Loucy (cell line): ENCODE results near the gene GAS2L1.

ENCODE experiments used
- H2AFZ ChIP-seq: fragments of 200-600 bp; sonication (generic); 2 replicates; pipeline ENCODE4 v1.6.0; 2016; ENCODE audit warnings: antibody characterized with exemption, mild to moderate bottlenecking, low read length, moderate library complexity
- H3F3A ChIP-seq: fragments of 200-600 bp; 2 replicates; pipeline ENCODE4 v1.6.0; 2016; ENCODE audit warnings: antibody characterized with exemption, low read depth, mild to moderate bottlenecking
- H3K27me3 ChIP-seq: fragments of 200-600 bp; sonication (generic); 2 replicates; pipeline ENCODE4 v1.6.1; 2014; ENCODE audit warnings: low read length, mild to moderate bottlenecking; ENCODE audit not compliant: insufficient read depth, poor library complexity, severe bottlenecking
- H3K36me3 ChIP-seq: fragments of 200-600 bp; sonication (generic); 2 replicates; pipeline ENCODE4 v1.6.1; 2016; ENCODE audit warnings: low read length; ENCODE audit not compliant: insufficient read depth
- H3K4me1 ChIP-seq: fragments of 200-600 bp; sonication (generic); 2 replicates; pipeline ENCODE4 v1.5.1; 2014; ENCODE audit warnings: low read length, mild to moderate bottlenecking; ENCODE audit not compliant: insufficient read depth, poor library complexity, severe bottlenecking
- H3K4me2 ChIP-seq: fragments of 200-600 bp; sonication (generic); 2 replicates; pipeline ENCODE4 v1.6.0; 2014; ENCODE audit warnings: antibody characterized with exemption, low read length, low read depth, mild to moderate bottlenecking; ENCODE audit not compliant: poor library complexity, severe bottlenecking
- H3K4me3 ChIP-seq: fragments of 200-600 bp; sonication (generic); 2 replicates; pipeline ENCODE4 v1.5.1; 2014; ENCODE audit warnings: low read length, mild to moderate bottlenecking, mixed read lengths; ENCODE audit not compliant: poor library complexity, severe bottlenecking
- H3K79me2 ChIP-seq: fragments of 200-600 bp; sonication (generic); 2 replicates; pipeline ENCODE4 v1.6.1; 2014; ENCODE audit warnings: low read length; ENCODE audit not compliant: insufficient read depth
- H3K9ac ChIP-seq: fragments of 200-600 bp; sonication (generic); 2 replicates; pipeline ENCODE4 v1.6.0; 2014; ENCODE audit warnings: mild to moderate bottlenecking, low read depth, low read length, moderate library complexity; ENCODE audit not compliant: poor library complexity, severe bottlenecking
- H3K9me2 ChIP-seq: fragments of 200-600 bp; sonication (generic); replicated peaks from 2 replicates; pipeline ENCODE4 v1.6.1; 2016; ENCODE audit warnings: low read depth, low read length, mixed read lengths
- H3K9me3 ChIP-seq: fragments of 200-600 bp; sonication (generic); 2 replicates; pipeline ENCODE4 v1.6.1; 2014; ENCODE audit warnings: mild to moderate bottlenecking, antibody characterized with exemption, low read length, low read depth; ENCODE audit not compliant: insufficient read depth
- H4K20me1 ChIP-seq: fragments of 200-600 bp; sonication (generic); 2 replicates; pipeline ENCODE4 v1.6.0; 2014; ENCODE audit warnings: antibody characterized with exemption, low read length, mild to moderate bottlenecking; ENCODE audit not compliant: insufficient read depth, poor library complexity, severe bottlenecking
- EZH2phosphoT487 ChIP-seq: fragments of 200-600 bp; IDR thresholded peaks from 2 replicates; pipeline ENCODE4 v1.6.1; 2018; ENCODE audit warnings: antibody characterized with exemption, mild to moderate bottlenecking, moderate library complexity, borderline replicate concordance
- TF ChIP-seq, protein P1 (sequence below): fragments of 200-600 bp; sonication (generic); conservative IDR thresholded peaks from 2 replicates; pipeline ENCODE4 v1.5.1; 2014; ENCODE audit warnings: mild to moderate bottlenecking, antibody characterized with exemption, low read length

GAS2L1 gene

DNA sequence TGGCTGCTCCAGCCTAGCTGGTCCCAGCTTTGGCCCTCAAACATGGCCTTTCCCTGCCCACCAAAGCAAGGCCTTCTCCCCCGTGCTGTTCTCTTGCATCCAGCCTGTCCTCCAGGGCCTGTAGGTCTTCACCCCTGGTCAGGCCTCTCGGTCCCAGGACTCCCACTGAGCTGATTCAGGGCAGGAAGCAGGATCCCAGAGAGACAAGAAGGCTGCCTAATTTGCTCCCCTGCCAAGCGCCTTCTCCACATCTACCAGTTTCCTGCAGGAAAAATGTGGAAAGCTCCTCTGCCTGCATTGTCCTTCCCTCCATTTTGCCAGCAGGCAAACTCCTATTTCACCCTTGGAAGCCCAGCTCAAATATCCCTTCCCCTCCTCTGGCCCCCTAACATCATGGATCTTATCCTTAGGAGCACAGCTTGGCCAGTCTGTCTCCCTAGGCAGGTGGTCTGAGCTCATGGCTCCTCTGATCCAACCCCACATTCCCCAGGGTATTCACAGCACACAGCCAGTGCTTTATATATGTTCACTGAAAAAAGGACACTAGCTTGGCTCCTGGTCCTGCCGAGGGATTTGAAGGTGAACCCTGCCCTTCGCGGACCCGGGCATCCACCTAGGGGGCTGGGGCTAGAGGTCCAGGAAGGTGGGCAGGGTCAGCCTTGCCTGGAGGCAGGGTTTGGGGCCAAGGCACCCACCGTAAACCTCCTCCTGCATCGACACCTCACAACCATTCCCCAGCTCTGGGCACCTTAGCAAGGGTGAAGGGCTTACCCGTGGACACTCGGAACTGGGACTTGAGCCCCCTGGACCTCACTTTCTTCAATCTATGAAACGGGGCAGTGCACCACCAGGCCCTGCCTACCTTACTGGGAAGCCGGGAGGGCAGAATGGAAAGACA lies 39.6 kb upstream of the GAS2L1 start:
- Histone ChIP-seq H3K36me3 (peaks cover 9% of the 10 kb centered on the region), H3F3A (0 out of 2 replicates have a peak, but pooled peaks cover 3% of the 10 kb centered on the region), H4K20me1 (peaks cover 40% of the 10 kb centered on the region), H3K4me1 (peaks cover 39% of the 10 kb centered on the region), H2AFZ (peak overlapping the region; percentile 94), H3K4me2 (peak overlapping the region; percentile 100), H3K9me3 (no peaks in the 10 kb centered on the region), H3K79me2 (peaks cover 67% of the 10 kb centered on the region), H3K27me3 (peaks cover 6% of the 10 kb centered on the region), H3K9ac (peak overlapping the region; percentile 99), H3K9me2 (no peaks in the 10 kb centered on the region), H3K4me3 (peak overlapping the region; percentile 94)
- TF ChIP-seq EZH2phosphoT487, result no peak
- TF ChIP-seq, protein P1, sequence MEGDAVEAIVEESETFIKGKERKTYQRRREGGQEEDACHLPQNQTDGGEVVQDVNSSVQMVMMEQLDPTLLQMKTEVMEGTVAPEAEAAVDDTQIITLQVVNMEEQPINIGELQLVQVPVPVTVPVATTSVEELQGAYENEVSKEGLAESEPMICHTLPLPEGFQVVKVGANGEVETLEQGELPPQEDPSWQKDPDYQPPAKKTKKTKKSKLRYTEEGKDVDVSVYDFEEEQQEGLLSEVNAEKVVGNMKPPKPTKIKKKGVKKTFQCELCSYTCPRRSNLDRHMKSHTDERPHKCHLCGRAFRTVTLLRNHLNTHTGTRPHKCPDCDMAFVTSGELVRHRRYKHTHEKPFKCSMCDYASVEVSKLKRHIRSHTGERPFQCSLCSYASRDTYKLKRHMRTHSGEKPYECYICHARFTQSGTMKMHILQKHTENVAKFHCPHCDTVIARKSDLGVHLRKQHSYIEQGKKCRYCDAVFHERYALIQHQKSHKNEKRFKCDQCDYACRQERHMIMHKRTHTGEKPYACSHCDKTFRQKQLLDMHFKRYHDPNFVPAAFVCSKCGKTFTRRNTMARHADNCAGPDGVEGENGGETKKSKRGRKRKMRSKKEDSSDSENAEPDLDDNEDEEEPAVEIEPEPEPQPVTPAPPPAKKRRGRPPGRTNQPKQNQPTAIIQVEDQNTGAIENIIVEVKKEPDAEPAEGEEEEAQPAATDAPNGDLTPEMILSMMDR, result no peak

DNA sequence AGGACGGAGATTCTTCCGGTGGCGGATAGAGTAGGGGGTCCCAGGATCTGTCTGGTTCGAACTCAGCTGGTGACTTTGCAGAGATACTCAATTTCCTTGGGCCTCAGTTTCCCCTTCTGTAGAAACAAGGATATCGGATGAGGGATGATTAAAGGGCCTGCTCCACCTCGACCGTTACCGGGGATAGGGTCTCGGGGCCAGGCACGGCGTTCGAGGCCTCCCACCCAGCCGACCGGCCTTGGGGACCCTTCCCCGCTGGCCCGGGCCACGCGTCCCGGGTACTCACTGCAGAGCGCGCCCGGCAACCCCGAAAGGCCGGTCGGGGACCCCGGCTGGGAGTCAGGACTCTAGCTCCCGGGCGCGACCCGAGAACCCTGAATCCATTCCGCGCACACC lies 39.0 kb upstream of the GAS2L1 start:
- Histone ChIP-seq H3K27me3 (peaks cover 6% of the 10 kb centered on the region), H3K36me3 (peaks cover 15% of the 10 kb centered on the region), H3K9me2 (no peaks in the 10 kb centered on the region), H4K20me1 (peaks cover 46% of the 10 kb centered on the region), H3K4me3 (peak overlapping the region; percentile 94), H3K79me2 (peaks cover 73% of the 10 kb centered on the region), H3F3A (0 out of 2 replicates have a peak, but pooled peaks cover under 1% of the 10 kb centered on the region), H3K9ac (peak overlapping the region; percentile 99), H3K4me1 (peaks cover 46% of the 10 kb centered on the region), H3K9me3 (no peaks in the 10 kb centered on the region), H3K4me2 (peak overlapping the region; percentile 100), H2AFZ (peak overlapping the region; percentile 94)
- TF ChIP-seq, protein P1, result no peak
- TF ChIP-seq EZH2phosphoT487, result no peak

DNA sequence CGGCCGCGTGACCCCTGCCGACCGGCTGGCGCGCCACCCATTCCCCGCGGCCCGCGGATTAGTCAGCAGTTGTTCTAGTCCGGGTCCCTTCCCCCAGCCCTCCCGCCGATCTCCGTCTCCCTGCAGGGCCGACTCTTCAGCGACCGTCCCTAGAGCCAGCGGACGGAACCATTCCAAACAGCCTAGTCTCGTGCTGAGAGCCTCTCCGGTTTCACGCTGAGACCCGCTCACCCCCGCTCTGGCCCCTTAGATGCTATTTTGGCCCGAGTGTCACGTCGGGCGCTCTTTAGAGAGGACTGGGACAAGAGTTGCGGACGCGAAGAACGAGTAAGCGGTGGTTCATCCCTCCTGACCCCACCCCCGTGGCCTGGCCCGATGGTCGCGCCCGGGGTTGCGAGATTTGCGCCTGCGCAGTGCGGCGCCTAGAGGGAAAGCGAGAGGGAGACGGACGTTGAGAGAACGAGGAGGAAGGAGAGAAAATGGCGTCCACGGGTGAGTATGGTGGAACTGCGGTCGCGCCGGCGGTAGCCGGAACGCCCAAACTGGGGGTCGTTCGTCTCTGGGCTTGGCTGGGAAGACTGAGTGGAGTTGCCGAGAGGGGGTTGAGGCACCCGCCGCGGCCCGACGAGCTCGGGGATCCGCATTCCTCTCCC lies 38.5 kb upstream of the GAS2L1 start, which contains the start of the genes EWSR1 and RHBDD3:
TSS of gene EWSR1 (plus strand) at position 411 of the 653 bp plus-strand sequence. CDS start at position 480, 69 bp downstream.
TSS of gene RHBDD3 (minus strand) at position 124 of the 653 bp plus-strand sequence. CDS start 2,355 bp downstream, outside the sequence.
- Histone ChIP-seq H3K27me3 (peaks cover 6% of the 10 kb centered on the region), H3F3A (no peaks in the 10 kb centered on the region), H3K4me3 (peak within 1 kb of the TSS; percentile 94), H4K20me1 (peaks cover 52% of the 10 kb centered on the region), H3K9me2 (no peaks in the 10 kb centered on the region), H3K4me1 (peaks cover 51% of the 10 kb centered on the region), H3K4me2 (peak within 1 kb of the TSS; percentile 100), H3K79me2 (peaks cover 78% of the 10 kb centered on the region), H3K36me3 (peaks cover 20% of the 10 kb centered on the region), H3K9ac (peak within 1 kb of the TSS; percentile 99), H2AFZ (peak within 1 kb of the TSS; percentile 94), H3K9me3 (no peaks in the 10 kb centered on the region)
- no peak for TF ChIP-seq EZH2phosphoT487
- TF ChIP-seq, protein P1, result no peak
